ENCODE measurements around the gene RIT2. TPM values are rescaled to one million over a fixed set of nuclear protein-coding genes. Genes with fewer than 3 reads are reported as not detected.
A peak's percentile ranks its signal among the peaks of the same experiment; 100 is the strongest.

RIT2 gene
- total and polyA plus RNA-seq, 2 of the 4 experiments (the other 2 are of a cell fraction) = not detected

GRCh38 chr18:42864876-42865275 lies 250.6 kb downstream of the RIT2 start:
- dilution Hi-C loops (cut with HindIII; ENCODE audit: low sequenced_read_pairs, unreplicated experiment) (no loop called here), in situ Hi-C loops (cut with MboI; ENCODE audit: low sequenced_read_pairs) (no loop called here)
- TF ChIP-seq, protein P1, sequence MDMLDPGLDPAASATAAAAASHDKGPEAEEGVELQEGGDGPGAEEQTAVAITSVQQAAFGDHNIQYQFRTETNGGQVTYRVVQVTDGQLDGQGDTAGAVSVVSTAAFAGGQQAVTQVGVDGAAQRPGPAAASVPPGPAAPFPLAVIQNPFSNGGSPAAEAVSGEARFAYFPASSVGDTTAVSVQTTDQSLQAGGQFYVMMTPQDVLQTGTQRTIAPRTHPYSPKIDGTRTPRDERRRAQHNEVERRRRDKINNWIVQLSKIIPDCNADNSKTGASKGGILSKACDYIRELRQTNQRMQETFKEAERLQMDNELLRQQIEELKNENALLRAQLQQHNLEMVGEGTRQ (IDR thresholded peaks at IDR 0.05; ENCODE audit: low read depth, low read length) = no peak
- 0 out of 2 replicates have a peak, but pooled peaks have one; percentile 9 for TF ChIP-seq MAFK (IDR thresholded peaks at IDR 0.05; ENCODE audit: low read depth, low read length)

More at GRCh38 chr18:42864876-42865275, 250.6 kb downstream of the RIT2 start:
- ATAC-seq (ENCODE audit: low read depth) = no peak
- Histone ChIP-seq H3K4ac (ENCODE audit: low read depth, low read length) (no peak overlapping the region), H4K5ac (ENCODE audit: low read depth, low read length) (no peak overlapping the region), H3K4me3 (ENCODE audit: insufficient read depth, low read depth, low read length) (no peak overlapping the region), H3K27me3 (ENCODE audit: control insufficient read depth, insufficient read depth, low read length) (no peaks in the 10 kb centered on the region), H3K23ac (ENCODE audit: low read depth, low read length) (no peak overlapping the region), H3K18ac (ENCODE audit: low read depth, low read length) (no peak overlapping the region), H3K9me3 (ENCODE audit: control insufficient read depth, insufficient read depth, low read length) (no peaks in the 10 kb centered on the region; the same call in 1 of the 2 replicates), H3K56ac (ENCODE audit: extremely low read depth, insufficient read depth, low read length) (no peak overlapping the region), H3K79me1 (ENCODE audit: low read depth in 1 of 2, low read length in 2 of 2) (no peaks in the 10 kb centered on the region), H3K36me3 (ENCODE audit: control insufficient read depth, insufficient read depth, low read length) (no peaks in the 10 kb centered on the region), H2BK15ac (ENCODE audit: low read depth, low read length) (no peak overlapping the region), H2BK20ac (ENCODE audit: low read depth, low read length) (no peak overlapping the region), H2BK5ac (ENCODE audit: low read depth, low read length, poor library complexity, severe bottlenecking) (no peak overlapping the region), H3K4me1 (ENCODE audit: control insufficient read depth, insufficient read depth, low read length) (no peaks in the 10 kb centered on the region), H4K20me1 (ENCODE audit: insufficient read depth, low read length) (no peaks in the 10 kb centered on the region), H3K9ac (ENCODE audit: low read depth, low read length) (no peak overlapping the region), H3K27ac (ENCODE audit: insufficient read depth, low read length) (no peak overlapping the region), H4K8ac (ENCODE audit: low read depth in 2 of 2, low read length in 2 of 2) (no peak overlapping the region), H2AK9ac (replicated peaks; ENCODE audit: low read depth, low read length, poor library complexity) (no peak overlapping the region), H3K9me1 (ENCODE audit: insufficient read depth, low read length) (no peaks in the 10 kb centered on the region), H2AK5ac (ENCODE audit: low read depth, low read length) (no peak overlapping the region), H3K14ac (replicated peaks; ENCODE audit: low read depth, low read length) (no peak overlapping the region), H3K4me2 (ENCODE audit: low read depth, low read length) (no peak overlapping the region), H2AFZ (replicated peaks; ENCODE audit: low read length, poor library complexity) (no peak overlapping the region), H4K91ac (ENCODE audit: insufficient read depth, low read depth, low read length) (no peak overlapping the region), H2BK120ac (ENCODE audit: low read depth, low read length) (no peak overlapping the region)
- POLR2A ChIA-PET (ENCODE audit: unreplicated experiment) = no interaction called here
- intact Hi-C loops (cut with micrococcal nuclease) = no loop called here
- CTCF ChIA-PET = no interaction called here
- no peak for DNase-seq
- BruUV-seq (replicated peaks) = no TSS peak
